Ascending aorta (tissue), 2 donors: ENCODE data around the gene C19orf81. TPM values are rescaled to one million over a fixed set of nuclear protein-coding genes. Genes with fewer than 3 reads are reported as not detected.
"Not testable (repeated sequence)": the region's sequence is repeated elsewhere in the genome, so short reads cannot be mapped to it uniquely, and the experiment has no call there.

ENCODE experiments used
- DNase-seq, 2 donors: peaks; one replicate each; pipeline ENCODE4 v3.0.0-alpha.2; 2019; ENCODE audit warnings: low spot score in 2 of 2
- H3K27ac ChIP-seq, 2 donors: fragments of 200-600 bp; sonication (generic); one replicate each; pipeline ENCODE4 v1.5.1; 2016 to 2017; ENCODE audit warnings: mild to moderate bottlenecking in 1 of 2
- H3K27me3 ChIP-seq: fragments of 200-600 bp; sonication (generic); one replicate; pipeline ENCODE4 v1.5.1; 2017
- H3K36me3 ChIP-seq, 2 donors: fragments of 200-600 bp; sonication (generic); one replicate each; pipeline ENCODE4 v1.5.1; 2016
- H3K4me1 ChIP-seq, 2 donors: fragments of 200-600 bp; sonication (generic); one replicate each; pipeline ENCODE4 v1.5.1; 2016 to 2017; ENCODE audit warnings: mild to moderate bottlenecking in 1 of 2
- H3K4me3 ChIP-seq, 2 donors: fragments of 200-600 bp; sonication (generic); one replicate each; pipeline ENCODE4 v1.5.1; 2016 to 2017; ENCODE audit warnings: mild to moderate bottlenecking in 1 of 2
- H3K9me3 ChIP-seq, 2 donors: fragments of 200-600 bp; sonication (generic); one replicate each; pipeline ENCODE4 v1.5.1; 2016
- intact Hi-C: fragments of 100-400 bp; cut with DNase I; formaldehyde crosslinking; loops from one replicate; pipeline ENCODE4 v1.15.1; 2023
- total RNA-seq: library from RNA; depleted of rRNA; stranded (reverse); fragments of >200 nt; gene quantifications from one replicate; pipeline ENCODE4 v1.1.0, GENCODE V29; 2016
- TF ChIP-seq, protein P1 (sequence below), 3 experiments: fragments of 200-600 bp in 2 of 3; fragments of 450-650 bp in 1 of 3; sonication (generic) in 2 of 3; IDR thresholded peaks; one replicate each; pipeline ENCODE4 v1.5.1; 2016 to 2019; ENCODE audit warnings: antibody characterized with exemption in 3 of 3, mild to moderate bottlenecking in 1 of 3, moderate library complexity in 1 of 3

C19orf81 gene
- total RNA-seq, 1 donor from 2014 or later, result not detected

DNA sequence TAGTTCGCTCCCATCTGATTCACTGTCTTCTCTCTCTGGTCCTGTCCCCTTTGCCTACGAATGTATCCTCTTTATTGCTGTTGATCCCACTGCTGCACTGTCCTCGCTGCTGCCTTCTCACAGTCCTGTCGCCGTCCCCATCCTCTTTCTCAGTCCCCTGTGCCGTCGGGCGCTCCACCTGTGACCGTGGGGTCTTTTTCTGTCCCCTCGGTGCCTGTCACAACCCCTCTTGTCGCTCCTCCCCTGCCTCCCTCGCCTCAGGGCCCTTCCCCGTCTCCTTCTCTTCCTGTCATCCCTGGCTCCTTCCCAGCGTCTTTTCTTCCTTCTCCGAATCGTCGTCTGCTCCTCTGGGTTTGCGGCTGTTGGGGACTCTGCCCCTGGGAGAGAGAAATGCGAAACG, 41.9 kb upstream of the C19orf81 start:
- H3K9me3 ChIP-seq, result no peaks in the 10 kb centered on the region
- no peaks in the 10 kb centered on the region for H3K4me1 ChIP-seq
- no peak for DNase-seq
- TF ChIP-seq, protein P1, sequence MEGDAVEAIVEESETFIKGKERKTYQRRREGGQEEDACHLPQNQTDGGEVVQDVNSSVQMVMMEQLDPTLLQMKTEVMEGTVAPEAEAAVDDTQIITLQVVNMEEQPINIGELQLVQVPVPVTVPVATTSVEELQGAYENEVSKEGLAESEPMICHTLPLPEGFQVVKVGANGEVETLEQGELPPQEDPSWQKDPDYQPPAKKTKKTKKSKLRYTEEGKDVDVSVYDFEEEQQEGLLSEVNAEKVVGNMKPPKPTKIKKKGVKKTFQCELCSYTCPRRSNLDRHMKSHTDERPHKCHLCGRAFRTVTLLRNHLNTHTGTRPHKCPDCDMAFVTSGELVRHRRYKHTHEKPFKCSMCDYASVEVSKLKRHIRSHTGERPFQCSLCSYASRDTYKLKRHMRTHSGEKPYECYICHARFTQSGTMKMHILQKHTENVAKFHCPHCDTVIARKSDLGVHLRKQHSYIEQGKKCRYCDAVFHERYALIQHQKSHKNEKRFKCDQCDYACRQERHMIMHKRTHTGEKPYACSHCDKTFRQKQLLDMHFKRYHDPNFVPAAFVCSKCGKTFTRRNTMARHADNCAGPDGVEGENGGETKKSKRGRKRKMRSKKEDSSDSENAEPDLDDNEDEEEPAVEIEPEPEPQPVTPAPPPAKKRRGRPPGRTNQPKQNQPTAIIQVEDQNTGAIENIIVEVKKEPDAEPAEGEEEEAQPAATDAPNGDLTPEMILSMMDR (IDR thresholded peaks at IDR 0.05), result no peak
- no peak overlapping the region for H3K4me3 ChIP-seq
- no peak overlapping the region for H3K27ac ChIP-seq
- intact Hi-C loops, result no loop called here
- H3K36me3 ChIP-seq, result no peaks in the 10 kb centered on the region
- H3K27me3 ChIP-seq, result no peaks in the 10 kb centered on the region

- Histone ChIP-seq H3K9me3 (no peaks in the 10 kb centered on the region), H3K4me1 (no peaks in the 10 kb centered on the region), H3K27ac (no peak overlapping the region), H3K4me3 (no peak overlapping the region), H3K36me3 (no peaks in the 10 kb centered on the region), H3K27me3 (no peaks in the 10 kb centered on the region)
- TF ChIP-seq, protein P1 (IDR thresholded peaks at IDR 0.05), result peak in 1 of 3 experiments; percentile 18
- DNase-seq, result peak; percentile 10 to 74
- intact Hi-C loops, result no loop called here
Measured at GRCh38 chr19:50607874-50608785, 41.1 kb upstream of the C19orf81 start.

GRCh38 chr19:50612504-50613404, 36.5 kb upstream of the C19orf81 start:
- H3K27ac ChIP-seq, H3K4me1 ChIP-seq, H3K4me3 ChIP-seq, DNase-seq, H3K27me3 ChIP-seq, H3K9me3 ChIP-seq, intact Hi-C loops, H3K36me3 ChIP-seq: not testable (repeated sequence)

GRCh38 chr19:50618379-50618778, 30.9 kb upstream of the C19orf81 start:
- intact Hi-C loops, H3K36me3 ChIP-seq, H3K27ac ChIP-seq: not testable (repeated sequence)

GRCh38 chr19:50619184-50619583, 30.1 kb upstream of the C19orf81 start:
- DNase-seq, intact Hi-C loops: not testable (repeated sequence)

More at GRCh38 chr19:50618379-50618778, 30.9 kb upstream of the C19orf81 start:
- DNase-seq, H3K9me3 ChIP-seq, H3K4me1 ChIP-seq, H3K4me3 ChIP-seq, H3K27me3 ChIP-seq: not testable (repeated sequence)

GRCh38 chr19:50620394-50620906, 28.8 kb upstream of the C19orf81 start:
- H3K36me3 ChIP-seq, H3K4me3 ChIP-seq, H3K9me3 ChIP-seq, H3K27me3 ChIP-seq, H3K4me1 ChIP-seq, H3K27ac ChIP-seq, intact Hi-C loops, DNase-seq: not testable (repeated sequence)

More at GRCh38 chr19:50619184-50619583, 30.1 kb upstream of the C19orf81 start:
- not testable (repeated sequence) for H3K4me3 ChIP-seq, H3K36me3 ChIP-seq, H3K4me1 ChIP-seq, H3K27ac ChIP-seq, H3K9me3 ChIP-seq, H3K27me3 ChIP-seq

- Histone ChIP-seq H3K36me3 (no peaks in the 10 kb centered on the region), H3K9me3 (no peaks in the 10 kb centered on the region), H3K4me1 (no peaks in the 10 kb centered on the region), H3K27ac (no peak overlapping the region), H3K27me3 (no peaks in the 10 kb centered on the region), H3K4me3 (no peak overlapping the region)
- TF ChIP-seq, protein P1 (IDR thresholded peaks at IDR 0.05), result no peak
- DNase-seq, result no peak
- intact Hi-C loops, result no loop called here
Measured at GRCh38 chr19:50624949-50625600, 24.2 kb upstream of the C19orf81 start.
